H1 (cell line): ENCODE data around the gene IL19. TPM values are rescaled to one million over a fixed set of nuclear protein-coding genes. Genes with fewer than 3 reads are reported as not detected.

ENCODE experiments used
- CTCF ChIA-PET: fragments of 300-600 bp; sonication (Branson Sonifier 250); formaldehyde crosslinking; loops from one replicate; lab custom pipeline; 2021; ENCODE audit not compliant: partially characterized antibody; lab: Charles Lee
- POLR2A ChIA-PET: fragments of 300-600 bp; sonication (Branson Sonifier 250); formaldehyde crosslinking; loops from one replicate; lab custom pipeline; 2021; ENCODE audit warnings: inconsistent platforms; ENCODE audit not compliant: partially characterized antibody; lab: Charles Lee
- DNase-seq, 2 experiments: peaks; one replicate each; pipeline versions ENCODE4 v3.0.0 to v3.0.0-alpha.2; 2010 to 2022; ENCODE audit warnings: low spot score in 2 of 2, low read depth in 1 of 2, mixed read lengths in 1 of 2
- FAIRE-seq: peaks from 2 replicates; lab custom pipeline; 2011; peaks lifted over from hg19 to GRCh38; lab: Jason Lieb, UNC
- H2AFZ ChIP-seq: 2 replicates; pipeline ENCODE4 v1.8.1; 2012; ENCODE audit warnings: low read length, inconsistent platforms
- H2AK5ac ChIP-seq: 2 replicates; pipeline ENCODE4 v1.6.1; 2013; ENCODE audit warnings: low read depth, low read length
- H2BK120ac ChIP-seq: replicated peaks from 2 replicates; pipeline ENCODE3; 2013; ENCODE audit warnings: low read depth, low read length, inconsistent platforms
- H2BK12ac ChIP-seq: 2 replicates; pipeline ENCODE4 v1.6.1; 2013; ENCODE audit warnings: low read depth, low read length
- H2BK15ac ChIP-seq: 2 replicates; pipeline ENCODE4 v1.6.1; 2013; ENCODE audit warnings: low read length
- H2BK20ac ChIP-seq: 2 replicates; pipeline ENCODE4 v1.6.1; 2013; ENCODE audit warnings: low read length
- H2BK5ac ChIP-seq: 2 replicates; pipeline ENCODE4 v1.6.1; 2013; ENCODE audit warnings: low read depth, low read length
- H3K14ac ChIP-seq: 2 replicates; pipeline ENCODE4 v1.6.1; 2013; ENCODE audit warnings: inconsistent platforms; ENCODE audit not compliant: insufficient read length
- H3K18ac ChIP-seq: 2 replicates; pipeline ENCODE4 v1.6.1; 2013; ENCODE audit warnings: low read length; ENCODE audit errors: extremely low read depth
- H3K23ac ChIP-seq: 2 replicates; pipeline ENCODE4 v1.6.1; 2013; ENCODE audit warnings: inconsistent platforms; ENCODE audit not compliant: insufficient read length
- H3K23me2 ChIP-seq: 2 replicates; pipeline ENCODE4 v1.6.1; 2013; ENCODE audit warnings: low read depth, low read length
- H3K27ac ChIP-seq: 2 replicates; pipeline ENCODE4 v1.6.1; 2011; ENCODE audit warnings: low read depth, low read length, inconsistent platforms
- H3K27me3 ChIP-seq, 4 experiments: replicated peaks in 1 of 4; 1 replicate in 1 of 4; 2 replicates in 3 of 4; pipeline versions ENCODE4 v1.6.1 to v1.8.1; 2011 to 2013; ENCODE audit warnings: low read length in 3 of 4, mild to moderate bottlenecking in 3 of 4, inconsistent platforms in 2 of 4, mixed read lengths in 2 of 4, moderate library complexity in 1 of 4; ENCODE audit not compliant: control insufficient read depth in 3 of 4, insufficient read depth in 3 of 4; ENCODE audit errors: extremely low read depth in 1 of 4
- H3K36me3 ChIP-seq, 4 experiments: 2 replicates each; pipeline versions ENCODE4 v1.6.1 to v1.8.1; 2011 to 2013; ENCODE audit warnings: mild to moderate bottlenecking in 4 of 4, low read length in 3 of 4, moderate library complexity in 2 of 4, control low read depth in 1 of 4, inconsistent platforms in 1 of 4; ENCODE audit not compliant: insufficient read depth in 4 of 4, control insufficient read depth in 2 of 4
- H3K4ac ChIP-seq: replicated peaks from 2 replicates; pipeline ENCODE3; 2013; ENCODE audit warnings: low read length, low read depth, mixed read lengths, inconsistent platforms; ENCODE audit not compliant: insufficient read length
- H3K4me1 ChIP-seq, 4 experiments: replicated peaks in 1 of 4; 1 replicate in 1 of 4; 2 replicates in 3 of 4; pipeline versions ENCODE4 v1.6.1 to v1.8.1; 2011 to 2013; ENCODE audit warnings: low read length in 3 of 4, inconsistent platforms in 2 of 4, mixed read lengths in 1 of 4; ENCODE audit not compliant: insufficient read depth in 4 of 4, control insufficient read depth in 3 of 4
- H3K4me2 ChIP-seq, 2 experiments: 2 replicates each; pipeline versions ENCODE4 v1.6.1 to v1.8.1; 2011 to 2013; ENCODE audit warnings: low read depth in 2 of 2, low read length in 2 of 2, control low read depth in 1 of 2, inconsistent platforms in 1 of 2, mild to moderate bottlenecking in 1 of 2; ENCODE audit not compliant: insufficient read depth in 1 of 2
- H3K4me3 ChIP-seq, 4 experiments: fragments of 200-600, 300-600 bp in 1 of 4; sonication (generic), shearing (Covaris generic), sonication (Bioruptor Twin) in 1 of 4; 2 replicates each; pipeline versions ENCODE4 v1.5.1 to v1.8.1; 2011 to 2016; ENCODE audit warnings: low read length in 4 of 4, low read depth in 3 of 4, control low read depth in 2 of 4, inconsistent platforms in 2 of 4, mild to moderate bottlenecking in 2 of 4, mixed read lengths in 1 of 4, moderate library complexity in 1 of 4; ENCODE audit not compliant: insufficient read depth in 2 of 4; ENCODE audit errors: extremely low read depth in 1 of 4
- H3K56ac ChIP-seq: replicated peaks from 2 replicates; pipeline ENCODE3; 2013; ENCODE audit warnings: low read depth, mild to moderate bottlenecking, mixed read lengths, low read length, inconsistent platforms; ENCODE audit not compliant: insufficient read length
- H3K79me1 ChIP-seq: 2 replicates; pipeline ENCODE4 v1.6.1; 2013; ENCODE audit warnings: low read depth, low read length, control low read depth
- H3K79me2 ChIP-seq, 2 experiments: 2 replicates each; pipeline versions ENCODE4 v1.6.1 to v1.8.1; 2012 to 2013; ENCODE audit warnings: low read length in 2 of 2, mild to moderate bottlenecking in 2 of 2, inconsistent platforms in 1 of 2; ENCODE audit not compliant: insufficient read depth in 2 of 2, control insufficient read depth in 1 of 2
- H3K9ac ChIP-seq, 4 experiments: replicated peaks in 1 of 4; 1 replicate in 1 of 4; 2 replicates in 3 of 4; pipeline versions ENCODE4 v1.6.1 to v1.8.1; 2011 to 2013; ENCODE audit warnings: low read depth in 3 of 4, low read length in 3 of 4, control low read depth in 2 of 4, mild to moderate bottlenecking in 2 of 4, moderate library complexity in 2 of 4, inconsistent platforms in 1 of 4; ENCODE audit errors: extremely low read depth in 1 of 4
- H3K9me3 ChIP-seq, 2 experiments: 2 replicates each; pipeline versions ENCODE4 v1.6.1 to v1.8.1; 2012 to 2013; ENCODE audit warnings: mild to moderate bottlenecking in 2 of 2, moderate library complexity in 2 of 2, control low read depth in 1 of 2, inconsistent platforms in 1 of 2, low read depth in 1 of 2, low read length in 1 of 2, mixed read lengths in 1 of 2; ENCODE audit not compliant: insufficient read depth in 2 of 2
- H4K20me1 ChIP-seq, 2 experiments: replicated peaks in 1 of 2; 2 replicates each; pipeline versions ENCODE3 to v1.8.1; 2011 to 2013; ENCODE audit warnings: inconsistent platforms in 2 of 2, low read length in 2 of 2, mild to moderate bottlenecking in 1 of 2; ENCODE audit not compliant: insufficient read depth in 2 of 2, control insufficient read depth in 1 of 2
- H4K5ac ChIP-seq: 2 replicates; pipeline ENCODE4 v1.6.1; 2013; ENCODE audit warnings: low read length, low read depth, mixed read lengths, inconsistent platforms; ENCODE audit not compliant: insufficient read length
- H4K8ac ChIP-seq: 2 replicates; pipeline ENCODE4 v1.8.0; 2013; ENCODE audit warnings: mild to moderate bottlenecking, moderate library complexity, low read length, inconsistent platforms; ENCODE audit not compliant: insufficient read depth; ENCODE audit errors: extremely low read depth
- H4K91ac ChIP-seq: replicated peaks from 2 replicates; pipeline ENCODE3; 2013; ENCODE audit warnings: low read length, mixed read lengths, inconsistent platforms; ENCODE audit not compliant: insufficient read length
- BCL11A ChIP-seq, 2 experiments: IDR thresholded peaks; one replicate each; pipeline ENCODE4 v1.6.1; 2011; ENCODE audit warnings: low read depth in 2 of 2, low read length in 2 of 2, mild to moderate bottlenecking in 2 of 2
- CHD2 ChIP-seq: IDR thresholded peaks from 2 replicates; pipeline ENCODE4 v1.6.1; 2012; ENCODE audit warnings: low read length, improper control_type of control experiment
- MAFK ChIP-seq: IDR thresholded peaks from 2 replicates; pipeline ENCODE4 v1.6.1; 2012; ENCODE audit warnings: low read depth, mild to moderate bottlenecking, improper control_type of control experiment, low read length
- NRF1 ChIP-seq: IDR thresholded peaks from 2 replicates; pipeline ENCODE4 v1.6.1; 2011; ENCODE audit warnings: mild to moderate bottlenecking, low read depth, low read length, improper control_type of control experiment
- SIN3A ChIP-seq, 2 experiments: IDR thresholded peaks in 1 of 2; conservative IDR thresholded peaks in 1 of 2; 2 replicates each; pipeline ENCODE4 v1.6.1; 2011 to 2012; ENCODE audit warnings: low read length in 2 of 2, improper control_type of control experiment in 1 of 2, low read depth in 1 of 2, mild to moderate bottlenecking in 1 of 2
- TAF1 ChIP-seq: IDR thresholded peaks from 2 replicates; pipeline ENCODE4 v1.6.1; 2011; ENCODE audit warnings: mild to moderate bottlenecking, low read depth, low read length
- TAF7 ChIP-seq: optimal IDR thresholded peaks from 2 replicates; pipeline ENCODE3; 2011; ENCODE audit warnings: low read depth, mild to moderate bottlenecking, inconsistent platforms, low read length, moderate library complexity, borderline replicate concordance
- TBP ChIP-seq: IDR thresholded peaks from 2 replicates; pipeline ENCODE4 v1.6.1; 2011; ENCODE audit warnings: low read depth, low read length, improper control_type of control experiment
- WGBS, 2 experiments: shearing (Covaris generic) in 1 of 2; methylation state at CpG; one replicate each; pipeline versions ENCODE4 v1.1.6 to v1.1.7; 2013 to 2015; ENCODE audit warnings: low lambda C conversion rate in 2 of 2, mixed read lengths in 2 of 2, inconsistent platforms in 1 of 2, low coverage in 1 of 2, missing lambda C conversion rate in 1 of 2; ENCODE audit not compliant: insufficient replicate concordance in 2 of 2, insufficient coverage in 1 of 2, insufficient read length in 1 of 2; ENCODE audit errors: extremely low coverage in 1 of 2, missing lambda C conversion rate in 1 of 2; 5-methylcytosine and 5-hydroxymethylcytosine counted together
- polyA plus RNA-seq, 7 experiments: library from polyadenylated mRNA; depleted of rRNA in 3 of 7; stranded (reverse) in 5 of 7; unstranded in 2 of 7; fragments of >200 nt in 5 of 7; fragments of 200-250 nt in 2 of 7; gene quantifications; 1 replicate in 5 of 7; 2 replicates in 1 of 7; 4 replicates in 1 of 7; pipeline versions ENCODE4 v1.2.1 to v1.2.3, GENCODE V29; 2011 to 2013; ENCODE audit warnings: missing spikeins in 2 of 7, mixed read lengths in 2 of 7
- total RNA-seq: library from RNA; stranded (reverse); fragmentation: NEBNext Ultra II Directional; extraction: Animal tissue kit (Norgen Biotek cat#: 25700); gene quantifications from 2 replicates; pipeline ENCODE4 v1.2.1, GENCODE V29; 2021
- TF ChIP-seq, protein P1 (sequence below): IDR thresholded peaks from 2 replicates; pipeline ENCODE4 v1.6.1; 2012; ENCODE audit warnings: low read length, inconsistent platforms
- TF ChIP-seq, protein P2 (sequence below): IDR thresholded peaks from 2 replicates; pipeline ENCODE4 v1.6.1; 2011; ENCODE audit warnings: low read depth, mild to moderate bottlenecking, low read length; ENCODE audit not compliant: insufficient read depth
- TF ChIP-seq, protein P3 (sequence below): IDR thresholded peaks from 2 replicates; pipeline ENCODE4 v1.6.1; 2012; ENCODE audit warnings: inconsistent platforms

IL19 gene
- total and polyA plus RNA-seq, 2 of the 8 experiments (the other 6 are each of a cell fraction or from before 2014, with no cell fraction given): not detected

GRCh38 chr1:206771338-206771692 is 742 bp downstream of the IL19 start:
- no peak overlapping the region for H3K56ac ChIP-seq
- no peaks in the 10 kb centered on the region for H3K9me3 ChIP-seq
- H3K4me3 ChIP-seq: no peak overlapping the region

More at GRCh38 chr1:206771338-206771692, 742 bp downstream of the IL19 start:
- no peak for DNase-seq
- no peak overlapping the region for H3K27ac ChIP-seq
- no peak overlapping the region for H3K23ac ChIP-seq
- WGBS, 2 experiments: 94% methylated on average over 4 of the region's 4 CpGs; no CpG with 5 or more reads in 1 of the 2 experiments
- no peak overlapping the region for H3K9ac ChIP-seq
- no peaks in the 10 kb centered on the region for H4K20me1 ChIP-seq
- H3K4me1 ChIP-seq: no peaks in the 10 kb centered on the region; a peak in 1 of 7 replicates
- no peaks in the 10 kb centered on the region for H3K79me2 ChIP-seq
- H3K4me2 ChIP-seq: no peak overlapping the region
- no peak overlapping the region for H3K14ac ChIP-seq
- H3K23me2 ChIP-seq: no peaks in the 10 kb centered on the region; the same call in 1 of the 2 replicates
- no peak for FAIRE-seq
- H4K8ac ChIP-seq: no peak overlapping the region
- TF ChIP-seq, protein P1, sequence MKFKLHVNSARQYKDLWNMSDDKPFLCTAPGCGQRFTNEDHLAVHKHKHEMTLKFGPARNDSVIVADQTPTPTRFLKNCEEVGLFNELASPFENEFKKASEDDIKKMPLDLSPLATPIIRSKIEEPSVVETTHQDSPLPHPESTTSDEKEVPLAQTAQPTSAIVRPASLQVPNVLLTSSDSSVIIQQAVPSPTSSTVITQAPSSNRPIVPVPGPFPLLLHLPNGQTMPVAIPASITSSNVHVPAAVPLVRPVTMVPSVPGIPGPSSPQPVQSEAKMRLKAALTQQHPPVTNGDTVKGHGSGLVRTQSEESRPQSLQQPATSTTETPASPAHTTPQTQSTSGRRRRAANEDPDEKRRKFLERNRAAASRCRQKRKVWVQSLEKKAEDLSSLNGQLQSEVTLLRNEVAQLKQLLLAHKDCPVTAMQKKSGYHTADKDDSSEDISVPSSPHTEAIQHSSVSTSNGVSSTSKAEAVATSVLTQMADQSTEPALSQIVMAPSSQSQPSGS: no peak
- TF ChIP-seq, protein P2, sequence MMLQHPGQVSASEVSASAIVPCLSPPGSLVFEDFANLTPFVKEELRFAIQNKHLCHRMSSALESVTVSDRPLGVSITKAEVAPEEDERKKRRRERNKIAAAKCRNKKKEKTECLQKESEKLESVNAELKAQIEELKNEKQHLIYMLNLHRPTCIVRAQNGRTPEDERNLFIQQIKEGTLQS: no peak
- TF ChIP-seq CHD2 (no peak), TAF7 (no peak), MAFK (no peak), TAF1 (no peak), TBP (no peak), BCL11A (IDR thresholded peaks at IDR 0.05; ENCODE audit: low read depth in 2 of 2, low read length in 2 of 2) (no peak), NRF1 (no peak), SIN3A (conservative IDR thresholded peaks at IDR 0.05 in 1 of 2, IDR thresholded peaks at IDR 0.05 in 1 of 2; ENCODE audit: low read depth in 1 of 2, low read length in 2 of 2) (no peak)
- TF ChIP-seq, protein P3, sequence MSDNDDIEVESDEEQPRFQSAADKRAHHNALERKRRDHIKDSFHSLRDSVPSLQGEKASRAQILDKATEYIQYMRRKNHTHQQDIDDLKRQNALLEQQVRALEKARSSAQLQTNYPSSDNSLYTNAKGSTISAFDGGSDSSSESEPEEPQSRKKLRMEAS: no peak
- H2BK12ac ChIP-seq: no peak overlapping the region
- H2AFZ ChIP-seq: no peak overlapping the region
- no peak overlapping the region for H2BK15ac ChIP-seq
- H2BK5ac ChIP-seq: no peak overlapping the region
- no peak overlapping the region for H2AK5ac ChIP-seq
- H3K79me1 ChIP-seq: no peaks in the 10 kb centered on the region
- peaks cover 0 to 2% (median 0%) of the 10 kb centered on the region in 4 experiments; a peak in 1 of 7 replicates for H3K27me3 ChIP-seq
- H3K18ac ChIP-seq: no peak overlapping the region
- no peaks in the 10 kb centered on the region for H3K36me3 ChIP-seq
- CTCF ChIA-PET: interaction anchor here (0.7 to 4.6 kb wide), 11 partner anchors 10 to 162 kb away, joined by 3 to 30 read pairs (median 5); no protein-coding TSS in a partner anchor
- H2BK20ac ChIP-seq: no peak overlapping the region
- POLR2A ChIA-PET: no interaction called here
- H2BK120ac ChIP-seq: no peak overlapping the region
- no peak overlapping the region for H4K91ac ChIP-seq
- H4K5ac ChIP-seq: no peak overlapping the region
- H3K4ac ChIP-seq: no peak overlapping the region
